ENCODE results near the gene KIAA0930.

- no peak for TF ChIP-seq CTCF (IDR thresholded peaks at IDR 0.05; ENCODE audit: insufficient read depth, low read depth, low read length)
- TF ChIP-seq EZH2 (IDR thresholded peaks at IDR 0.05; ENCODE audit: insufficient read depth, low read length), result no peak
Measured at GRCh38 chr22:45238957-45239680, 1.6 kb downstream of the KIAA0930 start.

Measured in astrocyte (in vitro differentiated cells and primary cell).